Stimulated activated CD8-positive, alpha-beta memory T cell treated with anti-CD3 and anti-CD28 coated beads, Interleukin-15, amount 100 ng/mL, for 4 hours (primary cell): ENCODE data around the gene SIDT1.

Experiments
- DNase-seq, 2 donors: peaks; one replicate each; pipeline ENCODE4 v3.0.0-alpha.2; 2020; ENCODE audit warnings: low read depth in 2 of 2

The SIDT1 gene

DNA sequence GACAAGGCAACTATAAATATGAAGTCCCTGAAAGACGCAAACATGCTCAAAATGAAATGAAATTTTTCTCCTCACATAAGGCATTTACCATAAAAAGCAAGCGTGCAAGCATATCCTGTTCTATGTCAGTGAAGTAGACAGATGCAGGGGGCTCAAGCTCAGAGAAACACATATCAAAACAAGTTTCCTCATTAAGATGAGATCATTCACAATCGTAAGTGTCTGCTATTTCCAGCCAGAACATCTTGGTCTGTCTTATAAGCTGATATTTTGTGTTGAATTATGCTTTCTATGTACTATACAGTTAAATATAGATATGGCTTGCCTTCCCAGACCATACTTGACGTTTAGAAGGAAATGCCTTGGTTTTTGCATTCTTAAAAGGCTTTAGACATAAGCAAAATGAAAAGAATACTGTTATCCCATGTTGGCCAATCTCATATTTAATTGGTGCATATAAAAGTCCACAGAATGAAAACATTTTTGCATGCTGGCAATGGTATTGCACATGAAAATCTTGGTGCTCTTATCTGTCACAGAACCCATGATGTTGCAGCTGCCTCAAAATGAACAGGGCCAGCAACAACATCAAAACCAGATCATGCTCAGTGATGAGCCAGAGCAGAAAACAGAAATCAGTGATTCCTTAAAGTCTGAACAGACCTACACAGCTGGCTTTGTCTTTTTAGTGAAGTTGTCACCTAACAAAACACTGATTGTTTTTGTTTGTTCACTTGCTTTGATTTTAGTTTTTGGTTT lies 65.4 kb downstream of the SIDT1 start:
- no peak for DNase-seq

DNA sequence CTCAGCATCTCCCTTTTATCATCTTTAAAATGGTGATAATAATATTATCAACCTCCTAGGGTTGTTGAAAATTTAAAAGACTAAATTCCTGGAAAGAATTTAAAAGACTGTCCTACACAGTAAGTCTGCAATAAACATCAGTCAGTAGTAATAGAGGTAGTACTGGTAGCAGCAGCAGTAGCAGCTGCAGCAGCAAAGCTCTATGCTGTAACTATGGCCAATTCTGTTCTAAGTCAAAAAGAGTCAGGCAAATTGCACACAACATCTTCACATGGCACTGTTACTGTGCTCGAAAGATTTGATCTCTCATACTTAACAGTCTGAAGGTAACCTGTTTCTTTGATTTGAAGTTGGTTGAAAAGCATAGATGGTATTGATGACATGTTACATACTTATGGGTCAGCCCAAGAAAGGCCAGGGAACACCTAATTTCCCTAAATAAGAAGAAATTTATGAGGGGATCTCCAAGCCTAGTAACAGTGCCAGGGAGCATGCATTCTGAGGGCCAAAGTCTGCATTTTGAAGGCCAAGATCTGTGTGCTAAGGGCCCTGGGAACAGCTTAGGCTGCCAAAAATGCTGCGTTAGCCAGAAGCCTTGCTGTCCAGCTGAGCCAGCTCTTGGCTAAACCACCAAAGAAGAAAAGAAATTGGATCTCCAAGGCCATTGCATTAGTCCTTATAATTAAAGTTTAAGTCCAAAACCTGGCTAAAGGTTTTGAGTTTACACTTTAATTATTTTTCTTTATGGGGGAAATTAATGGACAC lies 68.2 kb downstream of the SIDT1 start:
- DNase-seq = no peak

DNA sequence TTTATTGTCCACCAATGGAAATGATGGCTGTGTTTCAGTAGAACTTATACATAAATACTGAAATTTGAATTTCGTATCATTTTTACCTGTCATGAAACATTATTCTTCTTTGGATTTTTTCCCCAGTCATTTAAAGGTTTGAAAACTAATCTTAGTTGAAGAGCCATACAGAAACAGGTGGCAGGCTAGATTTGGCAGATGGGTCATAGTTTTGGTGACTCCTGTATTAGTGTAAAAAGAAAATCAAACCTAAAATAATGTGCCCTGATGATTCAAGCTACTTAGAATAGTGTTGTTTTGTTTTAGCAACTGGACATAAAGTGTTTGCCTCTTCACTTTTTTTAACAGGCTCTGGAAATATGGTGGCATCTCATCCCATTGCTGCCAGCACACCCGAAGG lies 68.9 kb downstream of the SIDT1 start:
- DNase-seq = no peak

DNA sequence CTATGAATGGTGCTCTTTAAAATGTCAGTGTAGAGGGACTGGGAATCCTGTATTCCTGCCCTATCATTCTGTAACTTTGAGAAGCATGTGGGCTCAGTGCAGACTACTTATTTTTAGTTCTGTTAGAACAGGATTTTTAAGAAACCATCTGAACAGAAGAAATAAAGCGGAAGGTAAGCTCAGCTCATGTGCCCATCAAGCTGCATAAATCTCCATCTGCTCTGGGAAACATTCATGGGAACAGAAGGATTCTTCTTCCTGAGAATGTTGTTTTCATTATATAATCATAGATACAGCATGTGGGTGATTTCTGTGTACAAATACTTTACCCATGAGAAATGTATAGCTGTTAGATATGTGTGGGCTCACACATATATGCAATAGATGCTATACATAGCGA lies 69.9 kb downstream of the SIDT1 start:
- DNase-seq = no peak

DNA sequence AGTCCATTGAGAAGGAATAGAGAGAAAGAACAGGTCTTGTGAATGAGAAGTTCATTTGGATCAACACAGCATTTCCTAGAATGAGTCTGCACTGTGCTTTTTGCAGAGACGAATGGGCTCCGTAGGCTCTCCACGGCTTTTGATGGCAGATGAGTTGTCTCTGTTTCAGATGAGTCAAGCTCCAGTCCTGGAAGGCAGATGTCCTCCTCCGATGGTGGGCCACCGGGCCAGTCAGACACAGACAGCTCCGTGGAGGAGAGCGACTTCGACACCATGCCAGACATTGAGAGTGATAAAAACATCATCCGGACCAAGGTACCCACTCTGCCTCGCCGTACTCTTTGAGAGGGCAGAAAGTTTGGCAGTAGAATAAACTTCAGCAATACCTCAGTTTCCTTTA lies 70.5 kb downstream of the SIDT1 start:
- no peak for DNase-seq

DNA sequence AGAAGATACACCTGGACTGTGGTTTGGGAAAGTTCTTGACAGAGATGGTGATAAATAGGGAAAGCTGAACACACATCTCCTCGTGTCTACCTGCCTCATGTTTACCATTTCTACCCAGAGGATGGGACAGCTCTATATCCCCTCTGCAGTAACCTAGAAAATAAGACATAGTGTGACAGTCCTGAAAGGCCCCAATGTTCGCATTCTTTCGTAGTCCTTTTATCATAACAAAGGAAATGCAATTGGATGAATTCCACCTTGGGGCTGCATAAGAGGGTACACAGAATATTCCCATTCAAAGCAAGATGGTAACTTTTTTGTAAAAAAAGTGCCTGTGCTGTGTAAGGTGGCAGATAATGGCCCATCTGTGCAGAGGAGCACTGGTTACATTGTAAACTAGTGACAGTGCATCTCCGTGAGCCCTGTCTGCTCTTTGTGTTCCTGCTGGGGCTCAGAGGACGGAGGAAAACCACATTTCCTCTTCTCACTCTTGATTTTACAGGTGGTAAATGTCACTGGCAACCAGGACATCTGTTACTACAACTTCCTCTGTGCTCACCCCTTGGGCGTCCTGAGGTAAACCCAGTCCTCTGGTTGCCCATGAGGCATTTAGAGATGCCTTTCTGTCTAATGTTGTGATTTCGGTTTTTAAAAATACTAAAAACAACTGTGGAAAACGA lies 74.3 kb downstream of the SIDT1 start:
- no peak for DNase-seq

DNA sequence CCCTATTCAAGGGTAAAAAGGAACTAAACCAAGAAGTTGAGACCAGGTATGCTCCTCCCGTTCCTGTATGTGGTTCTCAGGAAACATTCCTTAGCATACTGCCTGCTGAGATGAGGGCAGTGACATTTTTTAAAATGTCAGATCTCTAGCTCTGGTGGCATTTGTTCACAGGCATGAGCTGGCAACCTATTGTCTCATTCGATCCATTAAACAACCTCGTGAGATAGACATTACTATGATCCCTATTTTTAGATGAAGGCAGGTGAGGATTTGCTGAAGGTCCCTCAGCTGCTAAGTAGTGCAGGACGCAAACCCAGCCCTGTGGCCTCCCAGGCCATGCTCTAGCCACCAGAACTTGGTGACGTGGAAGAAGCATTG lies 74.9 kb downstream of the SIDT1 start:
- no peak for DNase-seq

DNA sequence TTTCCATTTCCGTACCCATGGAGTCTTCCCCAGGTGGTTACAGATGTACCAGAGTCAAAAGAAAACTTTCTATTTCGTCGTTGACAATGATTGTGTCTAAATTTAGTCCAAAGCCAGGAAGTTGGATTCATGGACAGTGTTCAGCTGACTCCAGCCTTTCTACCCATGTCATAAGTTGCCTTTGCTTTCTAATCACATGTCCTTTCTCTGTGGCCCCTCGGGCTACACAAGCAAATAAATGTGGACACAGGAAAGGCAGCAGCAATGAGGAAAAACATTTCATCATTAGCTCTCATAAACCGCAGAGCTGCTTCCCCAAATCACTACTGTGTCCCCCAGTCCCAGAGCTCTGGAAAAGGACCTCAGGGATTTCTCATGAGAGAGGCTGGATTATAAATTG lies 82.0 kb downstream of the SIDT1 start:
- DNase-seq = no peak

DNA sequence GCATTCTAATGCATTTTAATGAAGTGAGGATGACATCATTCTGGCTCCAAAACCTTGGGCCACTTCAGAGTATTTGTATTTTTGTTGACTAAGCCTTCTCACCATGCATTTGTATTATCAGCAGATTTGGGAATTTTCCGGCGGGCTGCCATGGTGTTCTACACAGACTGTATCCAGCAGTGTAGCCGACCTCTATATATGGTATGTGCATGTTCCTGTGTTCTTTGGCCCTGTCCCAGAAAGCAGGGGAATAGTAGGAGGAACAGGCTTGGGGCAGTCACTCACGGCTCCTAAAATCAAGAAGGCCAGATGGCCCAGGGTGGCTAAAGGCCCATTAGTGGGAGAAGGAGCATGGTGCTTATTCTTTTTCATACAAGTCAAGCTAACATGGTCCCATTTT lies 83.6 kb downstream of the SIDT1 start:
- DNase-seq = no peak

DNA sequence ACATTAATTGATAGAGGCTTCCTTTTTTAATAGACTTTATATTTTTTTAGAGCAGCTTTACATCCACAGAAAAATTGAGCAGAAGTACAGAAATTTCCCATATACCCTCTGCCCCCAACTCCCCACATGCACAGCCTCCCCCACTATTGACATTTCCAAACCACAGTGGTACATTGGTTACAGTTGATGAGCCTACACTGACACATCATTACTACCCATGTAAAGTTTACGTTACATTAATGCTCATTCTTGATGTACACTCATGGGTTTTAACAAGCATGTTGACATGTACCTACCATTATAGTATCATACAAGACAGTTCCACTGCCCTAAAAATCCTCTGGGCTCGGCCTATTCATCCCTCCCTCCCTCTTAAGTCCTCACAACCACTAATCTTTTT lies 85.4 kb downstream of the SIDT1 start:
- DNase-seq = no peak

DNA sequence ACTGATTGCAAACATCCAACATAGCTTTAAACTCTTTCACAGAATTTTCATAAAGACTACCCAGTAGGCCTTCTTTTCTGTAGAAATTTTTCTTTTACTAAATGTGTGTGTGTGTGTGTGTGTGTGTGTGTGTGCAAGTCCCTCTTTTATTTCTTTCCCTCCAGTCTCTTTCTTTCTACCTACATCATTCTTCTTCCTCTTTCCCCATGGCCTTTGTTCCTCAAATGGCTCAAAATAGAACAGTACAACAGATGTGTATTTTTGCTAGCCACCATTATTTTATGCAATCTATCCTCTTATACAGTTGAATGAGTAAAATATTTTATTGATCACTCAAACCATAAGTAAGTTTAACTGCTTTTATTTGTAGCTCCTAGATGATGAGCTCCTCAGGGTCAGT lies 87.7 kb downstream of the SIDT1 start:
- no peak for DNase-seq

DNA sequence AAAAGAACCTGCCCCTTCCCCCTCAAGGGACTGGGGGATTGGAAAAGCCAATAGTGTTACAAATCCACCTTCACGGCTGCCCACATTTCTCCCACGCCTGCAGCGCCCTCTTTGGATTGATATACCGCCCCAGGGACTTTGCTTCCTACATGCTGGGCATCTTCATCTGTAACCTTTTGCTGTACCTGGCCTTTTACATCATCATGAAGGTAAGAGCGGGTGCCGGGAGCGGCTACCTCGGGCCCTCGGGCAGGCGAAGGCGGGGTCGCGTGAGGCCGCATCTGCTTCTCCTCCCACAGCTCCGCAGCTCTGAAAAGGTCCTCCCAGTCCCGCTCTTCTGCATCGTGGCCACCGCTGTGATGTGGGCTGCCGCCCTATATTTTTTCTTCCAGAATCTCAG lies 91.0 kb downstream of the SIDT1 start:
- no peak for DNase-seq

DNA sequence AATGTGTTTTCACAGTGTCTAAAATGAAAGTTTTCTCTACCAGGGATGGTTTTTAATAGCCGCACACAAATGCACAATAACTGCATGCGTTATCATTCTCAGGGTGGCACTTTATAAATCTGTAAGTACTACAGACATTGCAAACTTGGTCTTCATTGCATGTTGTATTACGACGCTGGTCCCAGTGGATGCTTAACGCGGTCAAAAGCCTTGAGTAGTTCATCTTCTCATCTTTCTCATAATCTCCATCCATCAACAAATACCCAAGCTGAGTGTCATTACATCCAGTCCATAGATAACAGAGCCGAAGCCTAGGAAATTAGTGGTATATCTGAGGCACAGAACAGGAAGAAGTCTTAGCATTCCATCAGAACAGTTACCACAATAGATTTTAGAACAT lies 91.5 kb downstream of the SIDT1 start:
- no peak for DNase-seq

DNA sequence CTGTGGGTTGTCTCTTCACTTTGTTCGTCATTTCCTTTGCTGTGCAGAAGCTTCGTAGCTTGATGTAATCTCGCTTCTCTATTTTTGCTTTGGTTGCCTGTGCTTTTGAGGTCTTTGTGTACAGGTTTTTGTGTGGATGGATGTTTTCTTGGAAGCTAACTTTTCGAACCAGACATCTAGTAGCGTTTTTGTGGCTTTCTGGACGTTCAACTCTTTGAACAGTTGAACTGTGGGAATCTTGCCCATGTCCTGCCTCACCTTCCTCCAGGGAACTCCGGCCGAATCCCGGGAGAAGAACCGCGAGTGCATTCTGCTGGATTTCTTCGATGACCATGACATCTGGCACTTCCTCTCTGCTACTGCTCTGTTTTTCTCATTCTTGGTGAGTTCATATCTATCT lies 93.5 kb downstream of the SIDT1 start:
- DNase-seq = no peak

DNA sequence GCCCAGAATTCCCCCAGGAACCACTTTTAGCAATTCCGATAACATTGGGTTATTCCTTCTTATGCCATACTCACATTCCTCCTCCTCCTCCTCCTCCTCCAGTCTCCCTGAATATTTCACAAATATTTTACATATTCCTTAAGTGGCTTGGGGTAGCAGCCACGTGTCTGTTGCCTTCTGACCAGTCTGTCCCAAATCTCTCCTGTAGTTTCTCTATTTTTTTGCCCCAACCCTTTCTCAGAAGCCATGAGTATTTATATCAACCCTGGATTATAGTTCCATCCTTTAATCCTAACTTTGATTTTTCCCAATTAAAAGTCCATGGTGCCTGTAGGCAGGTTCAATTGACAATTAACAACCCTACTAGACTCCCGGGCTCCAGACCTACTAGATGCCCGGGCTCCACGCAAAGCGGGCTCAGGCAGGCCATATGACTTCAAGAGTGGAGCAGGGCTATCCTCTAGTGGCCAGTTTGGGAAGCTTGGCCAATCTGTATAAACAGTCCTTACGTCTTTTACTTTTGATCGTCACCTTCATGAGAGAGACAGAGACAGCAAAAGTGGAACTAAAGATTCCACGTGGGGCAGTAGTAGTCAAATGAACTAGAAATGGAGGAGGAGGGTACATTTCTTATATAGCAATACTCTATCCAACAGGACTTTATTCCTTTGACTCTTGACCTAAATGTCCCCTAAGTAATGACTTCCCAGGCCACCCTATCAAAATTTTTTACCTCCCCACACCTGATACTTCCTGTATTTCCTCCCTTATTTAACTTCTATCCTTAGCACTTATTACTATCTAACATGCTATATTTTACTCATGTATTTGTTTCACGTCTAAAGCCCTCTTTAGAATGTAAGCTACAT lies 94.4 kb downstream of the SIDT1 start:
- no peak for DNase-seq

DNA sequence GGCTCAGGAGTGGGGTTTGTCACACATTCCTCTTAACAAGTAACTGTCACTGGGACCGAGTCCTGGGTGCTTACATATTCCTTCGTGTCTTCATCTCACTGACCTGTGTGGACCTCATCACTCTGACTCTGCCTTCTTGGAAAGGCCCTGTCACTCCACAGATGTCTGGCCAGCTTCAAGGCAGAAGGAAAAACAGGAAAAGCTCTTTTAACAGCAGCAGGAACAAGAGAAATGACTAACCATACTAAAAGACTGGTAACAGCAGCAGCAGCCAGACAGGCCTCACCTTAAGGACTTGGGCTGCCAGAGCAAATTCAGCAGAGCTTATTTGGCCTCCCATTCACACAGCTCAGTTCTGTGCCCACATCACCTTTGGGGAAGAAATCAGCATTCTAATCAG lies 96.0 kb downstream of the SIDT1 start:
- DNase-seq = no peak

DNA sequence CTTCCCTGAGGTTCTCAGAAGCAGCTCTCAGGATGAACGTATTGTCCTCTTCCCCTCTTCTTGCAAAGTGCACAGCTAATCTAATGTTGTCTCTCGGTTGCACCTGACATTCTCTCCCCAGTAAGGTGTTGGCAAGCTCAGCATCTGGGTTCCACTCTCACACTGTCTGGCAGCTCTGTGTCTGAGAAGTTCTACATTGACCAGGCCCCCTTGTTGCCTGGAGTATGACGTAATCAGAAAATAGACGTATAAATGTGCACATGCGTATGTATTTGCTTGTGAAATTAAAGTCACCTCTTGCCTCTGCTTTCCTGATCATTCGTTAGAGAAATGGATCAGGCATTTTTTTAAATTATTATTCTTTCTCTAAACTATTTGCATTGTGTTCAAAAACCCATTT lies 96.4 kb downstream of the SIDT1 start:
- no peak for DNase-seq

DNA sequence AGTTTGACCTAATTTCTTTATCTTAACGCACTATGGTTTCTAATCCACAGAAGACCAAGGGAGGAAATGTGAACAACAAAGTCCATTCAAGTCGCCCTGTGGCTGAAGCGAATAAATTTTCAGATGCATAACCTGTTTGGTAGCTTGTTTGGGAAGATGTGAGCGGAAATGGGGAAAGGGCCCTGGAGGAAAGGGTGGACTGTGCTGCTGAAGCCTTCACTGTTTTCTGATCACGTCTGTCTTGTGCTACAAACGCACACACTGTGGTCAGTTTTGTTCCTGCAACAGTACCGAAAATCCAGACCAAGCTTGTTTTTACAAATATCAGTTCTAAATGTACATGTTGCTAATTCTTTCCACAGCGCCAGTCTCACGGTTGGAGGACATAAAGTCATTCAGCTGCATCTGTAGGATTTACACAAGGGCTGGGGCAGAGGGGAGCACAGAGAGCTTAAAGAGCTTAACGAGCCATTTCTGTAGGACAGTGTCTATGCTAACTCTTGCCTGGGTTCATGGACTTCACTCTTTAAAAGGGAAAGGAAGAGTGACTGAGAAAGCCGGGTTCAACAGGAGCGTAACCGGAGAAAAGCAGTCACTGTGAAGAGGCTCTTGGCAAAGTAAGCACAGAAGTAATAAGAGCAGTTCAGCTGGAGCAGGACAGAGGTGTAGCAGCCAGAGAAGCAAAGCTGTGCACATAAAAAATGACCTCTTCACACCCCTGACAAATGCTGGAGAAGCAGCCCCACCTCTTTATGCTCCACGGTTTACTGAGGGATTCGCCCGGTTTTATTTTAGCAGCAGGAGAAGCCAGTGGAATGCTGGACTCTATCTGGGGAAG lies 97.4 kb downstream of the SIDT1 start:
- DNase-seq = no peak

DNA sequence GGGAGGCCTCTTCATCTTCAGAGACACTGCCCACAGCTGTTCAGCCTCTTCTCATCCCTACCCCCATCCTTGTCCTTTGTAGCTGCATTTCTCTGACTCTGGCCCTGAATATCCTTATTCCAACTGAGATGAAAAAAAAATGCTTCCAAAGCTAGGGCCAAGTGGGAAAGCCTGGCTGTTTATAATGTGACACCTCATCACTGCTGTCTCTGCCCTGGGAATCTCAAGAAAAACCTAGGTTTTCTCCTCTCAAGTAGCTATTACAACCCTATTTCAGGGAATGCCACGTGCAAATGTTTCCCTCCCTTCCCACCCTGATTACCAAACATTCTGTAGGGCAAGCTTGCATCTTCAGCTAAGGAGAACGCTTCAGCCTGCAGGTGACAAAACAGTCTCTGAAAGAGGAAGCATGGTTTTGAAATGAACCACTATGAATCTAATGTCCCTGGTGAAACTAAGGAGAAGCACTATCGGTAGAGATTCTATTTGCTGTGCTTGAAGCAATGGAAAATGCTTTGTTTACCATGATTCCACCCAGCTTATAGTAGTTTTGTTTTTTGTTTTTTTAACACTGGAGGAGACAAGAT lies 98.7 kb downstream of the SIDT1 start:
- DNase-seq = no peak

DNA sequence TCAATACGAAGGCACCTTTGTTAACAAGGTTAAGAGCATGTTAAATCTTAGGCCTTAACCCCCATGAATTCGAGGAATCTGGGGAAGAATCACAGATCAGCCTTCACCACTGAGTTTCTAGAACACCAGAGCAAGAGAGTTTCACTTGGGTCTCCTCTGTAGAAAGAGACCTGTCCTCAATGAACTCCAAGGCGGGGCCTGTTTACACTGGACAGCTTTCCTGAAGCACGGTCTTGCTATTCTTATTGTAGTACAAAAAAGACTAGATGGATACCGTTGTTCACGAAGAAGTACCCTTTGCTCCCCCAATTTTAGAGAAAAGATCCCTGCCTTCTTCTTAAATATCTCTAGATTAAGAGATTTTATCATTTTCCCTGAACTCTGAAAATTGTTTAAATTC lies 99.2 kb downstream of the SIDT1 start:
- DNase-seq = no peak
